K562 (cell line): Measurements from ENCODE around the gene SGPL1. TPM values are rescaled to one million over a fixed set of nuclear protein-coding genes. Genes with fewer than 3 reads are reported as not detected.

Experiments
- BDP1 ChIP-seq: IDR thresholded peaks from 3 replicates; pipeline ENCODE4 v1.6.1; 2011; ENCODE audit not compliant: insufficient read length, insufficient read depth
- KLF13 ChIP-seq: fragments of 450-650 bp; IDR thresholded peaks from 2 replicates; pipeline ENCODE4 v1.6.1; 2016; ENCODE audit warnings: missing genetic modification characterization, low read depth, mild to moderate bottlenecking, missing compliant biosample characterization, moderate library complexity, borderline replicate concordance
- SMARCE1 ChIP-seq: fragments of 450-650 bp; IDR thresholded peaks from 2 replicates; pipeline ENCODE4 v1.7.1; 2016; ENCODE audit warnings: mild to moderate bottlenecking
- ZBTB8A ChIP-seq: fragments of 450-650 bp; IDR thresholded peaks from 2 replicates; pipeline ENCODE4 v1.6.1; 2018; ENCODE audit warnings: mild to moderate bottlenecking, moderate library complexity; ENCODE audit not compliant: partially characterized antibody
- ZNF407 ChIP-seq: fragments of 450-650 bp; IDR thresholded peaks from 2 replicates; pipeline ENCODE4 v1.6.1; 2016; ENCODE audit warnings: low read depth
- polyA plus RNA-seq, 8 experiments: library from polyadenylated mRNA; depleted of rRNA in 4 of 8; stranded (reverse) in 5 of 8; unstranded in 3 of 8; fragments of >200 nt; fragmentation: Nextera tagmentation in 2 of 8; fragmentation: Illumina TruSeq in 1 of 8; extraction: Ambion mirVana in 2 of 8; extraction: Trizol in 1 of 8; gene quantifications; 2 replicates each; pipeline versions ENCODE4 v1.2.1 to v1.2.3, GENCODE V29; 2011 to 2014; ENCODE audit warnings: inconsistent platforms in 1 of 8, missing spikeins in 1 of 8
- total RNA-seq, 7 experiments: library from RNA; depleted of rRNA in 6 of 7; stranded (reverse); fragments of >200 nt in 6 of 7; fragmentation: Illumina TruSeq in 2 of 7; extraction: Trizol in 2 of 7; gene quantifications; 2 replicates each; pipeline versions ENCODE4 v1.2.1 to v1.2.3, GENCODE V29; 2011 to 2021; ENCODE audit warnings: low replicate concordance in 1 of 7

Gene SGPL1
- total and polyA plus RNA-seq, 9 of the 15 experiments (the other 6 are each of a cell fraction or from before 2014, with no cell fraction given): 6.0 to 18.0 (median 8.7) TPM

- TF ChIP-seq BDP1 (no peak), ZBTB8A (no peak), KLF13 (tag) (no peak), ZNF407 (no peak), SMARCE1 (no peak)
- TF ChIP-seq, all 486 proteins: peak for 0
Observed at GRCh38 chr10:70879207-70879606, 63.5 kb downstream of the SGPL1 start (continued).
